ENCODE data around the gene FAM161A.
"Not testable (repeated sequence)": the region's sequence is repeated elsewhere in the genome, so short reads cannot be mapped to it uniquely, and the experiment has no call there.

FAM161A gene

GRCh38 chr2:61853847-61854563, at the start of gene FAM161A:
TSS of gene FAM161A (minus strand) at chr2:61854060. CDS start at chr2:61854041, 19 bp downstream.
- H3K9ac ChIP-seq (ENCODE audit: low read length in 2 of 2): peak within 1 kb of the TSS; percentile 64 to 80

GRCh38 chr2:61900281-61900680, 46.4 kb upstream of the FAM161A start:
- H3K27me3 ChIP-seq (ENCODE audit: control insufficient read depth in 1 of 2, insufficient read depth in 2 of 2, low read length in 2 of 2): no peaks in the 10 kb centered on the region
- no peaks in the 10 kb centered on the region for H3K36me3 ChIP-seq (ENCODE audit: control insufficient read depth in 2 of 2, insufficient read depth in 2 of 2, low read length in 2 of 2)
- H3K9me3 ChIP-seq (ENCODE audit: control insufficient read depth in 2 of 2, low read length in 2 of 2): no peaks in the 10 kb centered on the region
- no peak overlapping the region for H3K27ac ChIP-seq (ENCODE audit: low read length)
- no peak overlapping the region for H3K9ac ChIP-seq (ENCODE audit: low read length in 2 of 2)
- no peak overlapping the region for H3K4me3 ChIP-seq (ENCODE audit: low read length in 2 of 2)
- no peaks in the 10 kb centered on the region for H3K4me1 ChIP-seq (ENCODE audit: control insufficient read depth, insufficient read depth, low read length)

More at GRCh38 chr2:61853847-61854563, at the start of gene FAM161A:
- no peaks in the 10 kb centered on the region for H3K27me3 ChIP-seq (ENCODE audit: control insufficient read depth in 1 of 2, insufficient read depth in 2 of 2, low read length in 2 of 2)
- H3K27ac ChIP-seq (ENCODE audit: low read length): peak within 1 kb of the TSS; percentile 75
- no peaks in the 10 kb centered on the region for H3K9me3 ChIP-seq (ENCODE audit: control insufficient read depth in 2 of 2, low read length in 2 of 2)
- H3K36me3 ChIP-seq (ENCODE audit: control insufficient read depth in 2 of 2, insufficient read depth in 2 of 2, low read length in 2 of 2): no peaks in the 10 kb centered on the region
- peaks cover 15% of the 10 kb centered on the region for H3K4me1 ChIP-seq (ENCODE audit: control insufficient read depth, insufficient read depth, low read length)
- peak within 1 kb of the TSS; percentile 86 to 98 for H3K4me3 ChIP-seq (ENCODE audit: low read length in 2 of 2)

- Histone ChIP-seq H3K4me3 (ENCODE audit: low read length in 2 of 2) (no peak overlapping the region), H3K27me3 (ENCODE audit: control insufficient read depth in 1 of 2, insufficient read depth in 2 of 2, low read length in 2 of 2) (no peaks in the 10 kb centered on the region), H3K9ac (ENCODE audit: low read length in 2 of 2) (no peak overlapping the region)
Observed at GRCh38 chr2:61898810-61899209, 45.0 kb upstream of the FAM161A start.

GRCh38 chr2:61888267-61889055, 34.6 kb upstream of the FAM161A start, which contains the start of gene CCT4:
TSS of gene CCT4 (minus strand) at chr2:61888656. CDS start at chr2:61888507, 149 bp downstream.
- Histone ChIP-seq H3K9me3 (ENCODE audit: control insufficient read depth in 2 of 2, low read length in 2 of 2) (no peaks in the 10 kb centered on the region), H3K27ac (ENCODE audit: low read length) (peak within 1 kb of the TSS; percentile 96), H3K27me3 (ENCODE audit: control insufficient read depth in 1 of 2, insufficient read depth in 2 of 2, low read length in 2 of 2) (no peaks in the 10 kb centered on the region), H3K4me1 (ENCODE audit: control insufficient read depth, insufficient read depth, low read length) (peaks cover 14% of the 10 kb centered on the region), H3K36me3 (ENCODE audit: control insufficient read depth in 2 of 2, insufficient read depth in 2 of 2, low read length in 2 of 2) (peaks cover 6 to 7% of the 10 kb centered on the region in 2 donors), H3K9ac (ENCODE audit: low read length in 2 of 2) (peak within 1 kb of the TSS; percentile 78 to 98), H3K4me3 (ENCODE audit: low read length in 2 of 2) (peak within 1 kb of the TSS; percentile 81 to 96)

More at GRCh38 chr2:61898810-61899209, 45.0 kb upstream of the FAM161A start:
- Histone ChIP-seq H3K9me3 (ENCODE audit: control insufficient read depth in 2 of 2, low read length in 2 of 2) (no peaks in the 10 kb centered on the region), H3K27ac (ENCODE audit: low read length) (no peak overlapping the region), H3K4me1 (ENCODE audit: control insufficient read depth, insufficient read depth, low read length) (no peaks in the 10 kb centered on the region), H3K36me3 (ENCODE audit: control insufficient read depth in 2 of 2, insufficient read depth in 2 of 2, low read length in 2 of 2) (no peaks in the 10 kb centered on the region)

GRCh38 chr2:61887717-61888266, 33.9 kb upstream of the FAM161A start:
- H3K27ac ChIP-seq (ENCODE audit: low read length): peak overlapping the region; percentile 96
- H3K9me3 ChIP-seq (ENCODE audit: control insufficient read depth in 2 of 2, low read length in 2 of 2): no peaks in the 10 kb centered on the region
- peak overlapping the region; percentile 81 to 96 for H3K4me3 ChIP-seq (ENCODE audit: low read length in 2 of 2)
- H3K27me3 ChIP-seq (ENCODE audit: control insufficient read depth in 1 of 2, insufficient read depth in 2 of 2, low read length in 2 of 2): no peaks in the 10 kb centered on the region
- peak overlapping the region; percentile 78 to 98 for H3K9ac ChIP-seq (ENCODE audit: low read length in 2 of 2)
- peaks cover 12 to 14% of the 10 kb centered on the region in 2 donors for H3K36me3 ChIP-seq (ENCODE audit: control insufficient read depth in 2 of 2, insufficient read depth in 2 of 2, low read length in 2 of 2)
- H3K4me1 ChIP-seq (ENCODE audit: control insufficient read depth, insufficient read depth, low read length): peaks cover 14% of the 10 kb centered on the region

GRCh38 chr2:61885896-61886603, 32.2 kb upstream of the FAM161A start:
- Histone ChIP-seq H3K36me3 (ENCODE audit: control insufficient read depth in 2 of 2, insufficient read depth in 2 of 2, low read length in 2 of 2) (peaks cover 17 to 19% of the 10 kb centered on the region in 2 donors), H3K27ac (ENCODE audit: low read length) (no peak overlapping the region), H3K4me3 (ENCODE audit: low read length in 2 of 2) (peak overlapping the region in 1 of 2 donors; percentile 96), H3K4me1 (ENCODE audit: control insufficient read depth, insufficient read depth, low read length) (peaks cover 14% of the 10 kb centered on the region), H3K27me3 (ENCODE audit: control insufficient read depth in 1 of 2, insufficient read depth in 2 of 2, low read length in 2 of 2) (no peaks in the 10 kb centered on the region), H3K9me3 (ENCODE audit: control insufficient read depth in 2 of 2, low read length in 2 of 2) (no peaks in the 10 kb centered on the region), H3K9ac (ENCODE audit: low read length in 2 of 2) (no peak overlapping the region)

GRCh38 chr2:61882850-61883249, 29.0 kb upstream of the FAM161A start:
- Histone ChIP-seq H3K9ac (ENCODE audit: low read length in 2 of 2) (no peak overlapping the region), H3K9me3 (ENCODE audit: control insufficient read depth in 2 of 2, low read length in 2 of 2) (no peaks in the 10 kb centered on the region), H3K27ac (ENCODE audit: low read length) (no peak overlapping the region), H3K27me3 (ENCODE audit: control insufficient read depth in 1 of 2, insufficient read depth in 2 of 2, low read length in 2 of 2) (no peaks in the 10 kb centered on the region), H3K4me3 (ENCODE audit: low read length in 2 of 2) (no peak overlapping the region), H3K4me1 (ENCODE audit: control insufficient read depth, insufficient read depth, low read length) (peaks cover 11% of the 10 kb centered on the region), H3K36me3 (ENCODE audit: control insufficient read depth in 2 of 2, insufficient read depth in 2 of 2, low read length in 2 of 2) (peaks cover 38 to 40% of the 10 kb centered on the region in 2 donors)

- peaks cover 55 to 58% of the 10 kb centered on the region in 2 donors for H3K36me3 ChIP-seq (ENCODE audit: control insufficient read depth in 2 of 2, insufficient read depth in 2 of 2, low read length in 2 of 2)
- not testable (repeated sequence) for H3K9me3 ChIP-seq (ENCODE audit: control insufficient read depth in 2 of 2, low read length in 2 of 2); H3K9ac ChIP-seq (ENCODE audit: low read length in 2 of 2); H3K27ac ChIP-seq (ENCODE audit: low read length); H3K4me1 ChIP-seq (ENCODE audit: control insufficient read depth, insufficient read depth, low read length); H3K4me3 ChIP-seq (ENCODE audit: low read length in 2 of 2); H3K27me3 ChIP-seq (ENCODE audit: control insufficient read depth in 1 of 2, insufficient read depth in 2 of 2, low read length in 2 of 2)
Observed at GRCh38 chr2:61879351-61879750, 25.5 kb upstream of the FAM161A start.

GRCh38 chr2:61878761-61879160, 24.9 kb upstream of the FAM161A start:
- Histone ChIP-seq H3K27me3 (ENCODE audit: control insufficient read depth in 1 of 2, insufficient read depth in 2 of 2, low read length in 2 of 2) (no peaks in the 10 kb centered on the region), H3K9me3 (ENCODE audit: control insufficient read depth in 2 of 2, low read length in 2 of 2) (no peaks in the 10 kb centered on the region), H3K36me3 (ENCODE audit: control insufficient read depth in 2 of 2, insufficient read depth in 2 of 2, low read length in 2 of 2) (peaks cover 54 to 59% of the 10 kb centered on the region in 2 donors), H3K9ac (ENCODE audit: low read length in 2 of 2) (no peak overlapping the region), H3K27ac (ENCODE audit: low read length) (no peak overlapping the region), H3K4me1 (ENCODE audit: control insufficient read depth, insufficient read depth, low read length) (no peaks in the 10 kb centered on the region), H3K4me3 (ENCODE audit: low read length in 2 of 2) (no peak overlapping the region)

GRCh38 chr2:61877571-61878245, 23.8 kb upstream of the FAM161A start:
- Histone ChIP-seq H3K4me1 (ENCODE audit: control insufficient read depth, insufficient read depth, low read length) (no peaks in the 10 kb centered on the region), H3K36me3 (ENCODE audit: control insufficient read depth in 2 of 2, insufficient read depth in 2 of 2, low read length in 2 of 2) (peaks cover 47 to 54% of the 10 kb centered on the region in 2 donors), H3K9ac (ENCODE audit: low read length in 2 of 2) (no peak overlapping the region), H3K9me3 (ENCODE audit: control insufficient read depth in 2 of 2, low read length in 2 of 2) (no peaks in the 10 kb centered on the region), H3K27ac (ENCODE audit: low read length) (no peak overlapping the region), H3K27me3 (ENCODE audit: control insufficient read depth in 1 of 2, insufficient read depth in 2 of 2, low read length in 2 of 2) (no peaks in the 10 kb centered on the region), H3K4me3 (ENCODE audit: low read length in 2 of 2) (no peak overlapping the region)

Measured in stomach smooth muscle (tissue), 2 donors.